SU-DHL-6 (cell line): ENCODE data around the gene PTPRN2.

ENCODE experiments used
- H2AFZ ChIP-seq: fragments of 200-600 bp; sonication (generic); 2 replicates; pipeline ENCODE4 v1.6.1; 2014; ENCODE audit warnings: low read depth, mild to moderate bottlenecking, moderate library complexity, mixed read lengths, antibody characterized with exemption, low read length; ENCODE audit not compliant: severe bottlenecking
- H3F3A ChIP-seq: fragments of 200-600 bp; shearing (Covaris generic); 2 replicates; pipeline ENCODE4 v1.6.0; 2016; ENCODE audit warnings: antibody characterized with exemption, mild to moderate bottlenecking; ENCODE audit not compliant: insufficient read depth
- H3K27ac ChIP-seq: fragments of 200-600 bp; sonication (generic); 2 replicates; pipeline ENCODE4 v1.5.1; 2016; ENCODE audit warnings: low read depth, mild to moderate bottlenecking, low read length, moderate library complexity, mixed read lengths
- H3K27me3 ChIP-seq: fragments of 200-600 bp; sonication (generic), shearing (Covaris generic); 2 replicates; pipeline ENCODE4 v1.6.0; 2014; ENCODE audit warnings: mild to moderate bottlenecking, low read length
- H3K36me3 ChIP-seq: fragments of 200-600 bp; sonication (generic); 2 replicates; pipeline ENCODE4 v1.6.1; 2014; ENCODE audit warnings: mild to moderate bottlenecking, low read length, mixed read lengths
- H3K4me2 ChIP-seq: fragments of 300-600, 200-600 bp; shearing (Covaris generic), sonication (generic); 2 replicates; pipeline ENCODE4 v1.6.0; 2014; ENCODE audit warnings: low read length, low read depth, mild to moderate bottlenecking; ENCODE audit not compliant: poor library complexity, severe bottlenecking
- H3K4me3 ChIP-seq: fragments of 200-600 bp; sonication (generic); 2 replicates; pipeline ENCODE4 v1.5.1; 2014; ENCODE audit warnings: antibody characterized with exemption, low read length, mild to moderate bottlenecking, mixed read lengths; ENCODE audit not compliant: insufficient read depth, poor library complexity, severe bottlenecking
- H3K79me2 ChIP-seq: fragments of 200-600 bp; sonication (generic); 2 replicates; pipeline ENCODE4 v1.6.1; 2014; ENCODE audit warnings: mild to moderate bottlenecking, low read length, moderate library complexity; ENCODE audit not compliant: insufficient read depth
- H3K9ac ChIP-seq: fragments of 200-600 bp; sonication (generic); 2 replicates; pipeline ENCODE4 v1.7.0; 2014; ENCODE audit warnings: mild to moderate bottlenecking, low read length
- H3K9me2 ChIP-seq: fragments of 200-600 bp; sonication (generic); replicated peaks from 2 replicates; pipeline ENCODE4 v1.6.1; 2014; ENCODE audit warnings: low read length; ENCODE audit not compliant: insufficient read depth
- H3K9me3 ChIP-seq: fragments of 200-600 bp; sonication (generic); 2 replicates; pipeline ENCODE4 v1.6.1; 2014; ENCODE audit warnings: low read length, mixed read lengths; ENCODE audit not compliant: insufficient read depth
- H4K20me1 ChIP-seq: fragments of 200-600 bp; sonication (generic); 2 replicates; pipeline ENCODE4 v1.6.1; 2014; ENCODE audit warnings: low read depth, mild to moderate bottlenecking, antibody characterized with exemption, low read length, moderate library complexity, mixed read lengths
- CTCF ChIP-seq: fragments of 200-600 bp; sonication (generic); IDR thresholded peaks from one replicate; pipeline ENCODE4 v1.5.1; 2017; ENCODE audit warnings: antibody characterized with exemption, mild to moderate bottlenecking, low read length, moderate library complexity; ENCODE audit not compliant: insufficient read depth, poor library complexity, severe bottlenecking
- EZH2phosphoT487 ChIP-seq: fragments of 200-600 bp; sonication (generic), shearing (Covaris generic); conservative IDR thresholded peaks from 2 replicates; pipeline ENCODE4 v1.6.1; 2018; ENCODE audit warnings: mild to moderate bottlenecking, antibody characterized with exemption, low read length, moderate library complexity, mixed read lengths

PTPRN2 gene

GRCh38 chr7:157800281-157800680 lies 787.3 kb downstream of the PTPRN2 start:
- Histone ChIP-seq H3F3A (no peaks in the 10 kb centered on the region), H3K4me2 (no peak overlapping the region), H3K36me3 (no peaks in the 10 kb centered on the region), H3K9me2 (no peaks in the 10 kb centered on the region), H2AFZ (no peak overlapping the region), H3K27ac (no peak overlapping the region), H3K9me3 (no peaks in the 10 kb centered on the region), H3K9ac (no peak overlapping the region), H3K79me2 (no peaks in the 10 kb centered on the region), H3K27me3 (no peaks in the 10 kb centered on the region), H4K20me1 (no peaks in the 10 kb centered on the region), H3K4me3 (no peak overlapping the region)
- TF ChIP-seq EZH2phosphoT487, result no peak
- no peak for TF ChIP-seq CTCF

GRCh38 chr7:157799076-157799685 lies 788.4 kb downstream of the PTPRN2 start:
- Histone ChIP-seq H3F3A (no peaks in the 10 kb centered on the region), H3K27ac (no peak overlapping the region), H3K9me2 (no peaks in the 10 kb centered on the region), H3K9ac (no peak overlapping the region), H3K9me3 (no peaks in the 10 kb centered on the region), H3K79me2 (no peaks in the 10 kb centered on the region), H3K4me2 (no peak overlapping the region), H3K4me3 (no peak overlapping the region), H4K20me1 (no peaks in the 10 kb centered on the region), H2AFZ (no peak overlapping the region), H3K27me3 (no peaks in the 10 kb centered on the region), H3K36me3 (no peaks in the 10 kb centered on the region)
- TF ChIP-seq EZH2phosphoT487, result no peak
- TF ChIP-seq CTCF, result no peak

GRCh38 chr7:157797361-157797760 lies 790.3 kb downstream of the PTPRN2 start:
- Histone ChIP-seq H3K9me2 (no peaks in the 10 kb centered on the region), H3K36me3 (no peaks in the 10 kb centered on the region), H3K27ac (no peak overlapping the region), H2AFZ (no peak overlapping the region), H3K27me3 (no peaks in the 10 kb centered on the region), H3K4me3 (no peak overlapping the region), H4K20me1 (no peaks in the 10 kb centered on the region), H3K79me2 (no peaks in the 10 kb centered on the region), H3K9ac (no peak overlapping the region), H3K4me2 (no peak overlapping the region), H3K9me3 (no peaks in the 10 kb centered on the region), H3F3A (no peaks in the 10 kb centered on the region)
- TF ChIP-seq CTCF (no peak), EZH2phosphoT487 (no peak)
